ENCODE measurements around the gene HMOX1. TPM values are rescaled to one million over a fixed set of nuclear protein-coding genes. Genes with fewer than 3 reads are reported as not detected.
A peak's percentile ranks its signal among the peaks of the same experiment; 100 is the strongest.

The HMOX1 gene
- total RNA-seq, 1 donor from 2014 or later, result 54.0 TPM

DNA sequence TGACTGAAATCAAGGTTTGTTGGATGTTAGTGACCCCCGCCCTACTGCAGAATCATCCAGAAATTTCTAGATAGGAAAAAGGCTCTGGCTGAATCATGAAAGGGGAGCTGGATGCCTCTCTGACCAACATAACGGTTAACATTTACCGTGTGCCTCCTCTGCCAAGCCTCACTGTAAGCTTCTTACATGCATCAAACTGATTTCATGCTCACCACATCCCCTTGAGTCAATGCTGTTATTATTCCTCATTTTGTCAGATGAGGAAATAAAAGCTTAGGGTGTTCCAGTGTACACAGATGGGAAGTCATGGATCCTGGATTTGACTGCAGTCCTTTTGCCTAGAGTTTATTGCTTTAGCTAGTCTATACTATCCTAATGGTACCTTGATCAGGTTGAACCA lies 5.9 kb upstream of the HMOX1 start:
- intact Hi-C loops (cut with DNase I), result no loop called here
- TF ChIP-seq, protein P1, sequence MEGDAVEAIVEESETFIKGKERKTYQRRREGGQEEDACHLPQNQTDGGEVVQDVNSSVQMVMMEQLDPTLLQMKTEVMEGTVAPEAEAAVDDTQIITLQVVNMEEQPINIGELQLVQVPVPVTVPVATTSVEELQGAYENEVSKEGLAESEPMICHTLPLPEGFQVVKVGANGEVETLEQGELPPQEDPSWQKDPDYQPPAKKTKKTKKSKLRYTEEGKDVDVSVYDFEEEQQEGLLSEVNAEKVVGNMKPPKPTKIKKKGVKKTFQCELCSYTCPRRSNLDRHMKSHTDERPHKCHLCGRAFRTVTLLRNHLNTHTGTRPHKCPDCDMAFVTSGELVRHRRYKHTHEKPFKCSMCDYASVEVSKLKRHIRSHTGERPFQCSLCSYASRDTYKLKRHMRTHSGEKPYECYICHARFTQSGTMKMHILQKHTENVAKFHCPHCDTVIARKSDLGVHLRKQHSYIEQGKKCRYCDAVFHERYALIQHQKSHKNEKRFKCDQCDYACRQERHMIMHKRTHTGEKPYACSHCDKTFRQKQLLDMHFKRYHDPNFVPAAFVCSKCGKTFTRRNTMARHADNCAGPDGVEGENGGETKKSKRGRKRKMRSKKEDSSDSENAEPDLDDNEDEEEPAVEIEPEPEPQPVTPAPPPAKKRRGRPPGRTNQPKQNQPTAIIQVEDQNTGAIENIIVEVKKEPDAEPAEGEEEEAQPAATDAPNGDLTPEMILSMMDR (IDR thresholded peaks at IDR 0.05), result no peak
- peaks cover 22% of the 10 kb centered on the region for H3K4me1 ChIP-seq

DNA sequence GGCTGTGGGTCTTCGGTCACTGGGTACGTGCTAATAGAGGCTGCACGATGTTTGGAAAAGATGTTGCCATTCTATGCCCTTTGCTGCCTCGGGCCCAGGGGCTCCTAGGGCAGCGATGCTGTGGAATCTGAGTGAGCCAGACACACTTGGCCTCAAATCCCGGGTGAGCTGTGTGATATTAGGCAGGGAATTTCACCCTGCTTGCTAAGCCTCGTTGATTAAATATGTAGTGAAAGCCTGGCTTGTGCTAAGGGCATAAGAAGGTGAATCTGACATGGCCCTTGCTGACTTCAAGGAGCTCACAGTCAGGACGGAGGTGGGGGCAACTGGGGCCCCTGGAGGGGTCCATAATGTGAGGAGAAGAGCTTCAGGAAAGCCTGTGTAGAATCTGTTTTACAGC lies 5.4 kb upstream of the HMOX1 start:
- intact Hi-C loops (cut with DNase I), result no loop called here
- ATAC-seq, result no peak
- TF ChIP-seq, protein P1 (IDR thresholded peaks at IDR 0.05), result no peak
- peaks cover 27% of the 10 kb centered on the region for H3K4me1 ChIP-seq
- no peaks in the 10 kb centered on the region for H3K27me3 ChIP-seq
- H3K9me3 ChIP-seq, result no peaks in the 10 kb centered on the region
- no peak for DNase-seq
- H3K27ac ChIP-seq, result no peak overlapping the region
- no peaks in the 10 kb centered on the region for H3K36me3 ChIP-seq
- no peak overlapping the region for H3K4me3 ChIP-seq

More for the DNA sequence above, 5.9 kb upstream of the HMOX1 start:
- Histone ChIP-seq H3K27ac (no peak overlapping the region), H3K36me3 (no peaks in the 10 kb centered on the region), H3K27me3 (no peaks in the 10 kb centered on the region), H3K9me3 (no peaks in the 10 kb centered on the region), H3K4me3 (no peak overlapping the region)
- ATAC-seq, result peak; percentile 28
- DNase-seq, result no peak

DNA sequence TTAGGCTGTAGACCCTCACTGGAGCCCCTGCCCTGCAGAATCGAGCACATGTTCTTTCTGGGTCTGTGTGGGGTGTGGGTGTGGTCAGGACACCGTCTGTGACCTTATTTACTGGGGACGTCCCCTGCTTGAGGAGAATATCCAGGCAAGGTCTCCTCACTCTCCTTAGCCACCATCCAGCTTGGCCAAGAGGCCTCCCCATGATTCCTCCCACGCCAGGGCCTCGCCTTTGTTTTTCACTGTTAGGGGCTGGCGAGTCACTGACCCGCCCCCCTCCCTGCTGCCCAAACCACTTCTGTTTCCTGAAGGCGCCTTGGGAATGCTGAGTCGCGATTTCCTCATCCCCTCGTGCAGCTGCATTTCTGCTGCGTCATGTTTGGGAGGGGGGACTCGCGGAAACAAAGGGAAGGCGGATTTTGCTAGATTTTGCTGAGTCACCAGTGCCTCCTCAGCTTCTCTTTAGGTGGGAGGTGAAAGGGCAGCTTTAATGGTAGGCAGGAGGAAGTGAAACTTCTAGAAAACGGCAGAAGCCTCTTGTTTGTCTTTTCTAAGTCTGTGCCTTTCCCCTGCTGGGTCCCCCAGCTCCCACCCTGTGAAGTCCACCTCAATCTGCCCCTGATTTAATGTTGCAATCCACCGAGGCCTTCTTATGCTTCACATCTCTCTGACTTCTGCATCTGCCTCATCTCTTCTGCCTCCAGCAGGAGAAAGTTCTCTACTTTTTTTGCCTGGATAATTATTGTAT lies 4.0 kb upstream of the HMOX1 start:
- peaks cover 34% of the 10 kb centered on the region for H3K4me1 ChIP-seq
- ATAC-seq, result peak; percentile 68

DNA sequence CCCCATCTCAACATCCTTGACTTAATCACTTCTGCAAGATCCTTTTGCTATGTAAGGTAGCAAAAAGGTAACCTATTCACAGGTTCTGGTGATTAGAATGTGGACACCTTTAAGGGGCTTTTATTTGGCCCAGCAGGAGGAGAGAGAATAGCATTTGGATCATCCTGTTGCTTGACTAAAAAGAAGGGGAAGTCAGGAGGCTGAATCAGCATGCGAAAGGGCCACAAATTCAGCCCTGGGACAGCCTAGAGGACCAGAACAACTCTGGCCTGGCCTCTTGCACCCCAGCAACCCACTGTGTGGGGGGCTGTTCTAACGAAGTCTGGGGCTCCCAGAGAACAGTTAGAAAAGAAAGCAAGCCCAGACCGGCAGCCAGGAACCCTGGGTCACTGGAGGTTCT lies 3.2 kb upstream of the HMOX1 start:
- Histone ChIP-seq H3K27me3 (no peaks in the 10 kb centered on the region), H3K9me3 (no peaks in the 10 kb centered on the region), H3K27ac (peak overlapping the region; percentile 77), H3K4me3 (no peak overlapping the region), H3K36me3 (no peaks in the 10 kb centered on the region), H3K4me1 (peaks cover 33% of the 10 kb centered on the region)
- intact Hi-C loops (cut with DNase I), result no loop called here
- TF ChIP-seq, protein P1 (IDR thresholded peaks at IDR 0.05), result no peak
- DNase-seq (no peak), ATAC-seq (no peak)

More for the DNA sequence above, 4.0 kb upstream of the HMOX1 start:
- TF ChIP-seq, protein P1 (IDR thresholded peaks at IDR 0.05), result no peak
- Histone ChIP-seq H3K4me3 (no peak overlapping the region), H3K27me3 (no peaks in the 10 kb centered on the region), H3K27ac (peak overlapping the region; percentile 77), H3K36me3 (no peaks in the 10 kb centered on the region), H3K9me3 (no peaks in the 10 kb centered on the region)
- DNase-seq, result peak; percentile 93
- intact Hi-C loops (cut with DNase I), result no loop called here

DNA sequence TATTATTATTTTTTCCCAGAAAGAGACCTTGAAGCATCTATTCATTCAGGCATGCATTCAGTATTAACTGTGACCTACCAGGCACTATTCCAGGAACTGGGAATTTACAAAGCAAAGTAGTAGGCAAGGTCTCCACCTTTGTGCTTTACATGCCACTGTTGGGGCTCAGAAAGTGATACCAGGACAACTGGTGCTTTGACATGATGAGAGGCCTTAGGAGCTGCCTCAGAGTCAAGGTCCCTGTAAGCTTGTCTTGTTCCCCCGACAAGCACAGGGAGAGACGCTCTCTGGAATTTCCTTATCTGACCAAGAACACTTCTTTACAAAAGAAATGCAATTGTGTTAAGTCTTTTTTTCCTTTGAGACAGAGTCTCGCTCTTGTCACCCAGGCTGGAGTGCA lies 2.3 kb upstream of the HMOX1 start:
- no peaks in the 10 kb centered on the region for H3K9me3 ChIP-seq
- DNase-seq, result no peak
- no peak for ATAC-seq
- TF ChIP-seq, protein P1 (IDR thresholded peaks at IDR 0.05), result no peak
- H3K4me3 ChIP-seq, result no peak overlapping the region
- no peaks in the 10 kb centered on the region for H3K36me3 ChIP-seq
- no peaks in the 10 kb centered on the region for H3K27me3 ChIP-seq
- no peak overlapping the region for H3K27ac ChIP-seq
- intact Hi-C loops (cut with DNase I), result no loop called here
- H3K4me1 ChIP-seq, result peaks cover 34% of the 10 kb centered on the region
